HCT116 (cell line): ENCODE data around the gene HSF4. TPM values are rescaled to one million over a fixed set of nuclear protein-coding genes. Genes with fewer than 3 reads are reported as not detected.

Source experiments
- ATAC-seq: fragments of 200-7000 bp; cut with Tn5 transposase; 2 replicates; pipeline ENCODE4 v1.9.1; 2020; ENCODE audit warnings: mild to moderate bottlenecking, moderate library complexity
- BruUV-seq: library from RNA; stranded (reverse); fragments of 400-500 nt; replicated peaks from 2 replicates; lab custom pipeline; 2021; lab: Mats Ljungman, UMichigan
- CTCF ChIA-PET: fragments of 300-600 bp; sonication (Branson Sonifier 250); formaldehyde crosslinking; loops from one replicate; lab custom pipeline; 2021; ENCODE audit warnings: antibody characterized with exemption; lab: Charles Lee
- POLR2A ChIA-PET: fragments of 300-600, 350-600 bp; sonication (Branson Sonifier 250); formaldehyde crosslinking; loops from one replicate; lab custom pipeline; 2021; ENCODE audit warnings: antibody characterized with exemption; lab: Charles Lee
- RAD21 ChIA-PET, 2 experiments: fragments of 300-600 bp; sonication (Branson Sonifier 250); formaldehyde crosslinking; loops; one replicate each; lab custom pipeline; 2023; ENCODE audit warnings: low total read pairs in 2 of 2; ENCODE audit not compliant: uncharacterized antibody in 2 of 2, unreplicated experiment in 2 of 2, low non-redundant PET in 1 of 2; lab: Charles Lee
- DNase-seq: peaks from one replicate; pipeline ENCODE4 v3.0.0-alpha.2; 2010; ENCODE audit warnings: low read depth, low spot score
- H2AFZ ChIP-seq: fragments of 200-600 bp; shearing (Covaris generic), sonication (generic); 2 replicates; pipeline ENCODE4 v1.6.1; 2017; ENCODE audit warnings: low read depth, mixed run types, mixed read lengths, antibody characterized with exemption, low read length; ENCODE audit not compliant: poor library complexity, severe bottlenecking
- H3K27ac ChIP-seq: 2 replicates; pipeline ENCODE4 v1.5.1; 2012; ENCODE audit warnings: low read depth, low read length
- H3K27me3 ChIP-seq: fragments of 200-600 bp; sonication (generic); 2 replicates; pipeline ENCODE4 v1.6.1; 2016; ENCODE audit warnings: mixed run types, low read length, mixed read lengths; ENCODE audit not compliant: insufficient read depth
- H3K36me3 ChIP-seq, 2 experiments: fragments of 200-500 bp in 1 of 2; fragments of 200-600 bp in 1 of 2; sonication (Bioruptor generic) in 1 of 2; sonication (generic) in 1 of 2; 2 replicates each; pipeline versions ENCODE4 v1.5.1 to v1.6.1; 2014 to 2016; ENCODE audit warnings: low read length in 2 of 2, inconsistent platforms in 1 of 2, mixed read lengths in 1 of 2, mixed run types in 1 of 2; ENCODE audit not compliant: insufficient read depth in 2 of 2, control insufficient read depth in 1 of 2
- H3K4me1 ChIP-seq, 2 experiments: fragments of 200-600 bp in 1 of 2; sonication (generic) in 1 of 2; 2 replicates each; pipeline versions ENCODE4 v1.5.1 to v1.6.1; 2012 to 2017; ENCODE audit warnings: low read length in 2 of 2, inconsistent platforms in 1 of 2, mild to moderate bottlenecking in 1 of 2, mixed read lengths in 1 of 2, mixed run types in 1 of 2, moderate library complexity in 1 of 2; ENCODE audit not compliant: insufficient read depth in 2 of 2, control insufficient read depth in 1 of 2
- H3K4me2 ChIP-seq: fragments of 200-600 bp; sonication (generic); 2 replicates; pipeline ENCODE4 v1.6.1; 2017; ENCODE audit warnings: mixed run types, low read length, mixed read lengths
- H3K4me3 ChIP-seq, 2 experiments: fragments of 200-600 bp in 1 of 2; sonication (generic) in 1 of 2; replicated peaks in 1 of 2; 2 replicates each; pipeline ENCODE4 v1.5.1; 2011 to 2016; ENCODE audit warnings: low read length in 2 of 2, control low read depth in 1 of 2, low read depth in 1 of 2, mild to moderate bottlenecking in 1 of 2, mixed read lengths in 1 of 2, mixed run types in 1 of 2
- H3K79me2 ChIP-seq: fragments of 200-600 bp; sonication (generic); 2 replicates; pipeline ENCODE4 v1.6.1; 2017; ENCODE audit warnings: mild to moderate bottlenecking, mixed run types, low read length, moderate library complexity, mixed read lengths; ENCODE audit not compliant: insufficient read depth
- H3K9ac ChIP-seq: fragments of 200-600 bp; sonication (generic); 2 replicates; pipeline ENCODE4 v1.6.1; 2016; ENCODE audit warnings: low read length, mixed read lengths
- H3K9me2 ChIP-seq: fragments of 200-600 bp; sonication (generic), shearing (Covaris generic); 2 replicates; pipeline ENCODE4 v1.6.1; 2017; ENCODE audit warnings: mixed run types, mild to moderate bottlenecking, moderate library complexity; ENCODE audit not compliant: insufficient read depth
- H3K9me3 ChIP-seq, 2 experiments: fragments of 200-500 bp in 1 of 2; fragments of 200-600 bp in 1 of 2; sonication (Bioruptor generic) in 1 of 2; sonication (generic) in 1 of 2; 2 replicates each; pipeline ENCODE4 v1.6.1; 2014 to 2017; ENCODE audit warnings: low read length in 2 of 2, mixed read lengths in 2 of 2, inconsistent platforms in 1 of 2, low read depth in 1 of 2, mild to moderate bottlenecking in 1 of 2, mixed run types in 1 of 2, moderate library complexity in 1 of 2; ENCODE audit not compliant: control insufficient read depth in 1 of 2, insufficient read depth in 1 of 2
- H4K20me1 ChIP-seq: fragments of 200-600 bp; sonication (generic), shearing (Covaris generic); 2 replicates; pipeline ENCODE4 v1.6.1; 2017; ENCODE audit warnings: mixed run types, mild to moderate bottlenecking, moderate library complexity; ENCODE audit not compliant: insufficient read depth
- CEBPB ChIP-seq: IDR thresholded peaks from 2 replicates; pipeline ENCODE4 v1.6.1; 2012; ENCODE audit warnings: low read depth
- EGR1 ChIP-seq: IDR thresholded peaks from 2 replicates; pipeline ENCODE4 v1.6.1; 2012; ENCODE audit warnings: low read depth
- ELF1 ChIP-seq: IDR thresholded peaks from 2 replicates; pipeline ENCODE4 v1.6.1; 2012; ENCODE audit warnings: low read depth, borderline replicate concordance
- EZH2 ChIP-seq: fragments of 200-600 bp; sonication (generic); IDR thresholded peaks from 2 replicates; pipeline ENCODE4 v1.6.1; 2017; ENCODE audit warnings: antibody characterized with exemption, mixed run types
- FOSL1 ChIP-seq: IDR thresholded peaks from 2 replicates; pipeline ENCODE4 v1.6.1; 2012; ENCODE audit warnings: low read depth
- POLR2A ChIP-seq: IDR thresholded peaks from 2 replicates; pipeline ENCODE4 v1.7.0; 2011; ENCODE audit warnings: borderline replicate concordance; ENCODE audit not compliant: insufficient read depth, insufficient read length; ENCODE audit errors: extremely low read depth
- POLR2AphosphoS5 ChIP-seq: IDR thresholded peaks from 2 replicates; pipeline ENCODE4 v1.6.1; 2011; ENCODE audit warnings: mild to moderate bottlenecking, low read depth, low read length, moderate library complexity
- RAD21 ChIP-seq: IDR thresholded peaks from 2 replicates; pipeline ENCODE4 v1.6.1; 2012; ENCODE audit warnings: low read depth, mild to moderate bottlenecking
- SP1 ChIP-seq: IDR thresholded peaks from 2 replicates; pipeline ENCODE4 v1.6.1; 2012; ENCODE audit warnings: low read depth
- TCF7L2 ChIP-seq: IDR thresholded peaks from 2 replicates; pipeline ENCODE4 v1.7.0; 2011; ENCODE audit warnings: borderline replicate concordance, inconsistent platforms; ENCODE audit not compliant: insufficient read depth, insufficient read length; ENCODE audit errors: extremely low read depth
- YY1 ChIP-seq: IDR thresholded peaks from 2 replicates; pipeline ENCODE4 v1.6.1; 2011; ENCODE audit warnings: low read length, low read depth, moderate library complexity, mild to moderate bottlenecking; ENCODE audit not compliant: insufficient replicate concordance; ENCODE audit errors: extremely low read depth
- ZNF274 ChIP-seq: fragments of 200-500 bp; sonication (Bioruptor generic); IDR thresholded peaks from 2 replicates; pipeline ENCODE4 v1.6.1; 2014; ENCODE audit warnings: mild to moderate bottlenecking, low read depth, low read length, inconsistent platforms
- intact Hi-C: fragments of 100-400 bp; cut with micrococcal nuclease; formaldehyde crosslinking; loops from 2 replicates; pipeline ENCODE4 v1.10.0; 2022
- total RNA-seq: library from RNA; stranded (reverse); gene quantifications from one replicate; pipeline ENCODE4 v1.2.1, GENCODE V29; 2021; ENCODE audit not compliant: unreplicated experiment
- TF ChIP-seq, protein P1 (sequence below): IDR thresholded peaks from 2 replicates; pipeline ENCODE4 v1.6.1; 2012
- TF ChIP-seq, protein P2 (sequence below), 3 experiments: fragments of 200-600 bp in 1 of 3; sonication (generic) in 1 of 3; IDR thresholded peaks in 2 of 3; conservative IDR thresholded peaks in 1 of 3; 2 replicates each; pipeline ENCODE4 v1.5.1; 2012 to 2017; ENCODE audit warnings: low read depth in 2 of 3, low read length in 2 of 3, antibody characterized with exemption in 1 of 3, borderline replicate concordance in 1 of 3, control low read depth in 1 of 3, mild to moderate bottlenecking in 1 of 3, mixed read lengths in 1 of 3, mixed run types in 1 of 3, moderate library complexity in 1 of 3; ENCODE audit not compliant: insufficient read depth in 1 of 3
- TF ChIP-seq, protein P3 (sequence below): IDR thresholded peaks from 2 replicates; pipeline ENCODE4 v1.6.1; 2011; ENCODE audit warnings: mild to moderate bottlenecking, low read length, moderate library complexity; ENCODE audit not compliant: insufficient replicate concordance; ENCODE audit errors: extremely low read depth

Gene HSF4
- total RNA-seq, 1 experiment from 2014 or later: 46.6 TPM

DNA sequence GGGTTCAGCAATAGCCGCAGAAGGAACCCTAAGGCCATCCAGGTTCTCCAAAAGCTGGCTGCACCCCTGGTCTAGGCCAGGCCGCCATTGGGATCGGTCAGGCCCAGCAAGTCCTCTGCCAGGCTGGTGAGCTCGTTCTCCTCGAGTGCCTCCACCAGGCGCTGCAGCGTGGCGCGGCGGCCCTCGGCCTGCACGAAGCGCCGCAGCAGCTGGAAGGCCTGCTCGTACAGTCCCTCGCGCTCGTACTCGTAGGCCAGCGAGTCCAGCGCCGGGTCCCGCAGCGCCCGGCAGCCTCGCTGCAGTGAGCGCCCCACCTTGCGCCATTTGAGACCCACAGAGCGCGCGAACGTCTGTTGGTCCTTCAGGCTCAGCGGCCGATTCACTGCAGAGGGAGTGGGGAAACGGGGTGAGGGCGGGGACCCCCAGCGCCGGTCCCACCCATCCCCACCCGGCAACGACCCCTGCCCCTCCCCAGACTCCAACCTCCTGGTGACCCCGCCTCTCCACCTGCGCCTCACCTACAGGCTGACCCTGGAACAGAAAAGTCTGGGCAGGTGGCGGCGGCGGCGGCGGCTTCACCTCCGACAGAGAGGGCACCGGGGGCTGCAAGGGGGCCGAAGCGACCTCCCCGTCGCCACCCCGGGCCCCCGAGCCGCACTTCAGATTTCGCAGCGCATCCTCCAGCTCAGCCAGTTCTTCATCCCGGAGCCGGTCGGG, 9.8 kb upstream of the HSF4 start (continued):
- TF ChIP-seq YY1 (no peak), POLR2AphosphoS5 (no peak), EGR1 (no peak), ZNF274 (no peak), SP1 (no peak), FOSL1 (no peak), RAD21 (no peak)
- TF ChIP-seq, protein P1, sequence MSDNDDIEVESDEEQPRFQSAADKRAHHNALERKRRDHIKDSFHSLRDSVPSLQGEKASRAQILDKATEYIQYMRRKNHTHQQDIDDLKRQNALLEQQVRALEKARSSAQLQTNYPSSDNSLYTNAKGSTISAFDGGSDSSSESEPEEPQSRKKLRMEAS: no peak

DNA sequence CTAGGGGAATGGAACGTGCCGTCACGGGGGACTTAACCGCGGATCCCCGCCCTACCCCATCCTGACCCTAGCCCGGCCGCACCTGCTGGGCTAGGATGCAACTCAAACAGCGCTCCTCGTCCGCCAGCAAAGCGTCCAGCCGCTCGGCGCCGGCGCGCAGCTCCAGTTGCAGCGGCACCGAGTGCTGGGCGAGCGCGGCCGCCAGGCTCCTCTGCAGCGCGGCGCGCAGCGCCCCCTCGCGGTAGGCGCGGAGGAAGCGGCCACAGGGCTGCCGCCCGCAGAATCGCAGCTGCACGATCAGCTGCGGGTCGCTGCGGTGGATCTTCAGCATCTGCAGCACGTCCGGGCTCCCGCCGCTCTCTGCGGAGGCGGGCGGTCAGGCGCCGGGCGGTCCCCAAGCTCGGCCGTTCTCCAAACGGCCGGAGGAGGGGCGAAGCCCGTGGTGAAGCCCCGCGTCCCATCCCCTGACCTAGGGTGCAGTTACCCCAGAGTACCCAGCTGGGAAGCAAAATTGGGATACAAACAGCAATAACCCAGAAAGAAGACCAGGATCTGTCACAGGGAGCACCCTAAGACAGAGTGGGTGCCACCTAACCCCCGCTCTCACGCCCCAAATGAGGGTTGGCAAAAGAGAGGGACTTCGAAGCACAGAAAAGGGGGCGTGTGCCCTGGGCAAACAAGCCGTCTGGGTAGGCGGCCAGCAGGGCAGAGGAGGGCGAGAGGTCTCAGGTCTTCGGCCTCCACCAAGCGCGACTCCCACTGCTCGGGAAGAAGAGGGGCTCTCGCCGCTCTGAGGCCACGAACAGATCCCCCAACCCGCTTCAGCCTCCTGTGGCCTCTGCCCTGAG, 9.0 kb upstream of the HSF4 start:
- CTCF ChIA-PET: interaction anchor here (0.6 to 5.8 kb wide), 32 partner anchors 13 to 275 kb away, joined by 3 to 79 read pairs (median 4); partner anchors contain the start of genes CES3, NOL3 and PDP2
- no peaks in the 10 kb centered on the region for H3K9me3 ChIP-seq
- H3K27me3 ChIP-seq: no peaks in the 10 kb centered on the region
- no peaks in the 10 kb centered on the region for H3K36me3 ChIP-seq
- H3K4me1 ChIP-seq: peaks cover 6 to 36% of the 10 kb centered on the region in 2 experiments
- H3K9ac ChIP-seq: no peak overlapping the region
- no peak overlapping the region for H3K27ac ChIP-seq
- TF ChIP-seq CEBPB (no peak), POLR2A (no peak), ELF1 (no peak), TCF7L2 (no peak), YY1 (peak; percentile 46), EZH2 (no peak), RAD21 (peak; percentile 86), ZNF274 (no peak), FOSL1 (no peak)
- TF ChIP-seq, protein P2, sequence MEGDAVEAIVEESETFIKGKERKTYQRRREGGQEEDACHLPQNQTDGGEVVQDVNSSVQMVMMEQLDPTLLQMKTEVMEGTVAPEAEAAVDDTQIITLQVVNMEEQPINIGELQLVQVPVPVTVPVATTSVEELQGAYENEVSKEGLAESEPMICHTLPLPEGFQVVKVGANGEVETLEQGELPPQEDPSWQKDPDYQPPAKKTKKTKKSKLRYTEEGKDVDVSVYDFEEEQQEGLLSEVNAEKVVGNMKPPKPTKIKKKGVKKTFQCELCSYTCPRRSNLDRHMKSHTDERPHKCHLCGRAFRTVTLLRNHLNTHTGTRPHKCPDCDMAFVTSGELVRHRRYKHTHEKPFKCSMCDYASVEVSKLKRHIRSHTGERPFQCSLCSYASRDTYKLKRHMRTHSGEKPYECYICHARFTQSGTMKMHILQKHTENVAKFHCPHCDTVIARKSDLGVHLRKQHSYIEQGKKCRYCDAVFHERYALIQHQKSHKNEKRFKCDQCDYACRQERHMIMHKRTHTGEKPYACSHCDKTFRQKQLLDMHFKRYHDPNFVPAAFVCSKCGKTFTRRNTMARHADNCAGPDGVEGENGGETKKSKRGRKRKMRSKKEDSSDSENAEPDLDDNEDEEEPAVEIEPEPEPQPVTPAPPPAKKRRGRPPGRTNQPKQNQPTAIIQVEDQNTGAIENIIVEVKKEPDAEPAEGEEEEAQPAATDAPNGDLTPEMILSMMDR (IDR thresholded peaks at IDR 0.05 in 2 of 3, conservative IDR thresholded peaks at IDR 0.05 in 1 of 3; ENCODE audit: borderline replicate concordance in 1 of 3, insufficient read depth in 1 of 3, low read depth in 2 of 3, low read length in 2 of 3): peak; percentile 78 to 86 (median 86)
- TF ChIP-seq, protein P3, sequence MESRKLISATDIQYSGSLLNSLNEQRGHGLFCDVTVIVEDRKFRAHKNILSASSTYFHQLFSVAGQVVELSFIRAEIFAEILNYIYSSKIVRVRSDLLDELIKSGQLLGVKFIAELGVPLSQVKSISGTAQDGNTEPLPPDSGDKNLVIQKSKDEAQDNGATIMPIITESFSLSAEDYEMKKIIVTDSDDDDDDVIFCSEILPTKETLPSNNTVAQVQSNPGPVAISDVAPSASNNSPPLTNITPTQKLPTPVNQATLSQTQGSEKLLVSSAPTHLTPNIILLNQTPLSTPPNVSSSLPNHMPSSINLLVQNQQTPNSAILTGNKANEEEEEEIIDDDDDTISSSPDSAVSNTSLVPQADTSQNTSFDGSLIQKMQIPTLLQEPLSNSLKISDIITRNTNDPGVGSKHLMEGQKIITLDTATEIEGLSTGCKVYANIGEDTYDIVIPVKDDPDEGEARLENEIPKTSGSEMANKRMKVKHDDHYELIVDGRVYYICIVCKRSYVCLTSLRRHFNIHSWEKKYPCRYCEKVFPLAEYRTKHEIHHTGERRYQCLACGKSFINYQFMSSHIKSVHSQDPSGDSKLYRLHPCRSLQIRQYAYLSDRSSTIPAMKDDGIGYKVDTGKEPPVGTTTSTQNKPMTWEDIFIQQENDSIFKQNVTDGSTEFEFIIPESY: no peak
- no peaks in the 10 kb centered on the region for H3K9me2 ChIP-seq
- no peaks in the 10 kb centered on the region; the same call in 1 of the 2 replicates for H3K79me2 ChIP-seq
- no TSS peak for BruUV-seq
- ATAC-seq (peak; percentile 59), DNase-seq (no peak)
- H3K4me3 ChIP-seq: no peak overlapping the region
- intact Hi-C loops: loop anchor here (1.0 to 5.0 kb wide), 3 partner anchors 141 to 203 kb away; no protein-coding TSS in a partner anchor
- no peaks in the 10 kb centered on the region for H4K20me1 ChIP-seq
- H2AFZ ChIP-seq: no peak overlapping the region
- H3K4me2 ChIP-seq: peak overlapping the region; percentile 47
- POLR2A ChIA-PET: interaction anchor here (0.8 to 1.3 kb wide), 3 partner anchors 15 to 138 kb away, joined by 4 to 8 read pairs (median 4); partner anchors contain the start of gene NOL3
- RAD21 ChIA-PET: interaction anchor here (0.6 to 1.5 kb wide), 6 partner anchors 45 to 201 kb away, joined by 3 to 19 read pairs (median 4); no protein-coding TSS in a partner anchor
